HepG2 (cell line): ENCODE data around the gene HUNK. TPM values are rescaled to one million over a fixed set of nuclear protein-coding genes. Genes with fewer than 3 reads are reported as not detected.

Experiments used
- ATAC-seq: fragments of 200-7000 bp; cut with Tn5 transposase; 3 replicates; pipeline ENCODE4 v1.9.1; 2020; ENCODE audit warnings: mild to moderate bottlenecking, moderate library complexity
- BruUV-seq: library from RNA; stranded (reverse); fragments of 400-500 nt; replicated peaks from 2 replicates; lab custom pipeline; 2021; lab: Mats Ljungman, UMichigan
- CTCF ChIA-PET: fragments of 300-600 bp; formaldehyde crosslinking; extraction: SDS; loops from one replicate; lab custom pipeline; 2021; ENCODE audit warnings: low total read pairs, inconsistent platforms, low intra/inter-chr PET ratio; lab: Yijun Ruan, JAX
- POLR2A ChIA-PET: fragments of 350-600 bp; sonication (Branson Sonifier 250); formaldehyde crosslinking; loops from one replicate; lab custom pipeline; 2020; ENCODE audit warnings: antibody characterized with exemption, inconsistent platforms; lab: Yijun Ruan, JAX
- DNase-seq: peaks from one replicate; pipeline ENCODE4 v3.0.0-alpha.2; 2015; ENCODE audit warnings: low spot score
- FAIRE-seq: peaks from 3 replicates; lab custom pipeline; 2011; peaks lifted over from hg19 to GRCh38; lab: Jason Lieb, UNC
- H2AFZ ChIP-seq: one replicate; pipeline ENCODE4 v1.6.1; 2011; ENCODE audit warnings: low read length, inconsistent platforms
- H3K27ac ChIP-seq: fragments of 300-600 bp; 3 replicates; pipeline ENCODE4 v1.8.0; 2011; ENCODE audit warnings: mixed run types, mild to moderate bottlenecking, mixed read lengths, low read length, inconsistent platforms; ENCODE audit not compliant: insufficient read depth; ENCODE audit errors: extremely low read length
- H3K27me3 ChIP-seq, 2 experiments: fragments of 200-600 bp in 1 of 2; 2 replicates in 1 of 2; 3 replicates in 1 of 2; pipeline versions ENCODE4 v1.6.0 to v1.8.0; 2011; ENCODE audit warnings: low read length in 2 of 2, mild to moderate bottlenecking in 2 of 2, moderate library complexity in 2 of 2, inconsistent platforms in 1 of 2; ENCODE audit not compliant: insufficient read depth in 2 of 2, control insufficient read depth in 1 of 2
- H3K36me3 ChIP-seq, 2 experiments: fragments of 200-600 bp in 1 of 2; replicated peaks in 1 of 2; 2 replicates in 1 of 2; 3 replicates in 1 of 2; pipeline versions ENCODE4 v1.5.1 to v1.8.0; 2011; ENCODE audit warnings: low read length in 2 of 2, inconsistent platforms in 1 of 2; ENCODE audit not compliant: insufficient read depth in 2 of 2, control insufficient read depth in 1 of 2
- H3K4me1 ChIP-seq: 2 replicates; pipeline ENCODE4 v1.5.1; 2012; ENCODE audit warnings: low read length, inconsistent platforms; ENCODE audit not compliant: insufficient read depth
- H3K4me2 ChIP-seq: 2 replicates; pipeline ENCODE4 v1.6.0; 2011; ENCODE audit warnings: low read depth, low read length, inconsistent platforms
- H3K4me3 ChIP-seq, 3 experiments: fragments of 200-600 bp in 1 of 3; sonication (generic), shearing (Covaris generic) in 1 of 3; replicated peaks in 1 of 3; 2 replicates each; pipeline ENCODE4 v1.5.1; 2011 to 2016; ENCODE audit warnings: low read length in 3 of 3, inconsistent platforms in 2 of 3, low read depth in 2 of 3, mild to moderate bottlenecking in 2 of 3, control low read depth in 1 of 3, mixed read lengths in 1 of 3; ENCODE audit not compliant: insufficient read depth in 1 of 3
- H3K79me2 ChIP-seq: one replicate; pipeline ENCODE4 v1.6.1; 2011; ENCODE audit warnings: low read length, inconsistent platforms; ENCODE audit not compliant: insufficient read depth
- H3K9ac ChIP-seq: 2 replicates; pipeline ENCODE4 v1.6.0; 2011; ENCODE audit warnings: mild to moderate bottlenecking, low read depth, low read length, inconsistent platforms; ENCODE audit not compliant: insufficient read depth
- H3K9me3 ChIP-seq: 2 replicates; pipeline ENCODE4 v1.5.1; 2012; ENCODE audit warnings: mild to moderate bottlenecking, low read length
- H4K20me1 ChIP-seq: 2 replicates; pipeline ENCODE4 v1.6.0; 2011; ENCODE audit warnings: inconsistent platforms, mild to moderate bottlenecking, low read length, moderate library complexity; ENCODE audit not compliant: insufficient read depth
- AGO1 ChIP-seq: fragments of 200-400 bp; formaldehyde crosslinking; IDR thresholded peaks from 2 replicates; pipeline ENCODE4 v1.6.1; 2017; ENCODE audit warnings: mild to moderate bottlenecking, low read depth, low read length, moderate library complexity; ENCODE audit not compliant: poor library complexity, severe bottlenecking
- HNF4G ChIP-seq, 2 experiments: sonication (generic) in 1 of 2; formaldehyde crosslinking in 1 of 2; IDR thresholded peaks; 2 replicates each; pipeline versions ENCODE4 v1.4.0 to v1.6.1; 2011 to 2020; ENCODE audit warnings: borderline replicate concordance in 2 of 2, low read depth in 2 of 2, mild to moderate bottlenecking in 2 of 2, low read length in 1 of 2, missing genetic modification reagents in 1 of 2, moderate library complexity in 1 of 2
- KAT7 ChIP-seq: IDR thresholded peaks from 2 replicates; pipeline ENCODE4 v1.6.1; 2018; ENCODE audit warnings: borderline replicate concordance, missing compliant biosample characterization
- MED8 ChIP-seq: sonication (generic); formaldehyde crosslinking; IDR thresholded peaks from 2 replicates; pipeline ENCODE4 v1.8.1; 2023; ENCODE audit warnings: mild to moderate bottlenecking, missing genetic modification reagents; ENCODE audit not compliant: insufficient replicate concordance
- NCOA1 ChIP-seq: sonication (generic); formaldehyde crosslinking; IDR thresholded peaks from 2 replicates; pipeline ENCODE4 v1.9.0; 2021; ENCODE audit warnings: missing genetic modification reagents
- RAD21 ChIP-seq: fragments of 450-650 bp; formaldehyde crosslinking; IDR thresholded peaks from 2 replicates; pipeline ENCODE4 v1.5.0; 2020; ENCODE audit warnings: mild to moderate bottlenecking
- RBM39 ChIP-seq: fragments of 200-400 bp; formaldehyde crosslinking; IDR thresholded peaks from one replicate; pipeline ENCODE4 v1.6.1; 2018; ENCODE audit warnings: antibody characterized with exemption, mild to moderate bottlenecking, low read depth, low read length; ENCODE audit not compliant: poor library complexity, severe bottlenecking
- SALL1 ChIP-seq: sonication (generic); formaldehyde crosslinking; IDR thresholded peaks from 2 replicates; pipeline ENCODE4 v1.8.0; 2022; ENCODE audit warnings: mild to moderate bottlenecking, missing genetic modification reagents
- ZNF251 ChIP-seq: sonication (generic); formaldehyde crosslinking; IDR thresholded peaks from 2 replicates; pipeline ENCODE4 v1.9.0; 2021; ENCODE audit warnings: mild to moderate bottlenecking, missing genetic modification reagents
- ZNF263 ChIP-seq: sonication (generic); formaldehyde crosslinking; IDR thresholded peaks from 2 replicates; pipeline ENCODE4 v1.4.0; 2020; ENCODE audit warnings: missing genetic modification reagents
- ZNF329 ChIP-seq: sonication (generic); formaldehyde crosslinking; IDR thresholded peaks from 2 replicates; pipeline ENCODE4 v1.9.0; 2021; ENCODE audit warnings: low read depth, mild to moderate bottlenecking, missing genetic modification reagents
- ZNF782 ChIP-seq: sonication (generic); formaldehyde crosslinking; IDR thresholded peaks from 2 replicates; pipeline ENCODE4 v1.4.0; 2020; ENCODE audit warnings: missing genetic modification reagents, mild to moderate bottlenecking, borderline replicate concordance
- WGBS: methylation state at CpG from one replicate; pipeline ENCODE4 v1.1.6; 2017; ENCODE audit warnings: low lambda C conversion rate; 5-methylcytosine and 5-hydroxymethylcytosine counted together
- in situ Hi-C: cut with HindIII; loops from 2 replicates; pipeline ENCODE4 v1.10.0; 2017; ENCODE audit warnings: low pct_unique_long_range_greater_than_20kb; ENCODE audit not compliant: extremely low pct_ligation_motif_present
- intact Hi-C: fragments of 100-400 bp; cut with micrococcal nuclease; formaldehyde crosslinking; loops from one replicate; pipeline ENCODE4 v1.10.0; 2022; ENCODE audit not compliant: unreplicated experiment
- polyA plus RNA-seq, 8 experiments: library from polyadenylated mRNA; depleted of rRNA in 3 of 8; stranded (reverse) in 7 of 8; unstranded in 1 of 8; fragments of >200 nt; fragmentation: Illumina TruSeq in 4 of 8; extraction: Trizol in 4 of 8; gene quantifications; 2 replicates each; pipeline versions ENCODE4 v1.2.1 to v1.2.3, GENCODE V29; 2011 to 2016; ENCODE audit warnings: low read depth in 4 of 8, missing spikeins in 1 of 8, mixed read lengths in 1 of 8; ENCODE audit not compliant: insufficient read depth in 1 of 8
- total RNA-seq, 5 experiments: library from RNA; depleted of rRNA; stranded (reverse); fragments of >200 nt; fragmentation: Illumina TruSeq; extraction: Trizol; gene quantifications; 2 replicates each; pipeline ENCODE4 v1.2.3, GENCODE V29; 2016; ENCODE audit warnings: low read depth in 1 of 5
- TF ChIP-seq, protein P1 (sequence below): IDR thresholded peaks from 2 replicates; pipeline ENCODE4 v1.6.1; 2016; ENCODE audit warnings: low read depth, borderline replicate concordance
- TF ChIP-seq, protein P2 (sequence below): sonication (generic); formaldehyde crosslinking; IDR thresholded peaks from 2 replicates; pipeline ENCODE4 v1.5.0; 2020; ENCODE audit warnings: missing genetic modification reagents
- TF ChIP-seq, protein P3 (sequence below): sonication (generic); formaldehyde crosslinking; IDR thresholded peaks from 2 replicates; pipeline ENCODE4 v1.9.0; 2021; ENCODE audit warnings: missing genetic modification reagents, borderline replicate concordance

Gene HUNK
- total and polyA plus RNA-seq, 2 of the 13 experiments (the other 11 are each of a cell fraction or from before 2014, with no cell fraction given), result 1.8 to 1.9 TPM

DNA sequence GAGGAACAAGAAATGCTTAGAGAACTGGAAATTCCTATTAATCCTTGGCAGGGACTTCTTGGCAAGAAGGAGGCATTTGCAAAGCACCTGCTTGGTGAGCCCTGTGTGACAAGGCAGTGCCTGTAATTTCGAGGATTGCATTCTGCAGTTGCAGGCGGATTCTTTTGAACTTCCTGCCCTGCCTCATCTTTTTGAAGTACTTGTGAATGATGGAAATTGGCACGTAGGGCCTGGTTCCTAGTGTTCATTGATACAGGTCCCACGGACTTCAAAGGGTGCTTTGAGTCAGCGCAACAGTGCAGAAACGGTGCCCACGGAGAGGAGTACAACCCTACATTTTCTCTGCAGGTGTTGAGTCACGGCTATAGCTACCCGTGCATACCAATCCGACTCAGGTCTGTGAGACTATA is 6.4 kb downstream of the HUNK start:
- Histone ChIP-seq H3K4me1 (peaks cover 75% of the 10 kb centered on the region), H3K4me2 (no peak overlapping the region), H2AFZ (no peak overlapping the region), H3K36me3 (no peaks in the 10 kb centered on the region; a peak in 1 of 5 replicates), H4K20me1 (no peaks in the 10 kb centered on the region), H3K9me3 (no peaks in the 10 kb centered on the region), H3K79me2 (peaks cover 36% of the 10 kb centered on the region), H3K4me3 (no peak overlapping the region), H3K27ac (no peak overlapping the region), H3K9ac (no peak overlapping the region), H3K27me3 (no peaks in the 10 kb centered on the region)
- ATAC-seq (no peak), FAIRE-seq (no peak), DNase-seq (no peak)
- intact Hi-C loops, result no loop called here
- 62% methylated on average over 10 of the region's 10 CpGs for WGBS
- in situ Hi-C loops, result no loop called here
- CTCF ChIA-PET, result no interaction called here
- POLR2A ChIA-PET, result no interaction called here
- TF ChIP-seq HNF4G (IDR thresholded peaks at IDR 0.05; ENCODE audit: borderline replicate concordance, low read depth, low read length) (no peak), HNF4G (CRISPR knock-in tag; IDR thresholded peaks at IDR 0.05; ENCODE audit: borderline replicate concordance, low read depth) (no peak), NCOA1 (no peak), MED8 (CRISPR knock-in tag) (no peak)
- TF ChIP-seq, protein P1, sequence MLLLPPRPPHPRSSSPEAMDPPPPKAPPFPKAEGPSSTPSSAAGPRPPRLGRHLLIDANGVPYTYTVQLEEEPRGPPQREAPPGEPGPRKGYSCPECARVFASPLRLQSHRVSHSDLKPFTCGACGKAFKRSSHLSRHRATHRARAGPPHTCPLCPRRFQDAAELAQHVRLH (CRISPR knock-in tag), result no peak
- TF ChIP-seq, protein P2, sequence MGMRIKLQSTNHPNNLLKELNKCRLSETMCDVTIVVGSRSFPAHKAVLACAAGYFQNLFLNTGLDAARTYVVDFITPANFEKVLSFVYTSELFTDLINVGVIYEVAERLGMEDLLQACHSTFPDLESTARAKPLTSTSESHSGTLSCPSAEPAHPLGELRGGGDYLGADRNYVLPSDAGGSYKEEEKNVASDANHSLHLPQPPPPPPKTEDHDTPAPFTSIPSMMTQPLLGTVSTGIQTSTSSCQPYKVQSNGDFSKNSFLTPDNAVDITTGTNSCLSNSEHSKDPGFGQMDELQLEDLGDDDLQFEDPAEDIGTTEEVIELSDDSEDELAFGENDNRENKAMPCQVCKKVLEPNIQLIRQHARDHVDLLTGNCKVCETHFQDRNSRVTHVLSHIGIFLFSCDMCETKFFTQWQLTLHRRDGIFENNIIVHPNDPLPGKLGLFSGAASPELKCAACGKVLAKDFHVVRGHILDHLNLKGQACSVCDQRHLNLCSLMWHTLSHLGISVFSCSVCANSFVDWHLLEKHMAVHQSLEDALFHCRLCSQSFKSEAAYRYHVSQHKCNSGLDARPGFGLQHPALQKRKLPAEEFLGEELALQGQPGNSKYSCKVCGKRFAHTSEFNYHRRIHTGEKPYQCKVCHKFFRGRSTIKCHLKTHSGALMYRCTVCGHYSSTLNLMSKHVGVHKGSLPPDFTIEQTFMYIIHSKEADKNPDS, result no peak
- no TSS peak for BruUV-seq

DNA sequence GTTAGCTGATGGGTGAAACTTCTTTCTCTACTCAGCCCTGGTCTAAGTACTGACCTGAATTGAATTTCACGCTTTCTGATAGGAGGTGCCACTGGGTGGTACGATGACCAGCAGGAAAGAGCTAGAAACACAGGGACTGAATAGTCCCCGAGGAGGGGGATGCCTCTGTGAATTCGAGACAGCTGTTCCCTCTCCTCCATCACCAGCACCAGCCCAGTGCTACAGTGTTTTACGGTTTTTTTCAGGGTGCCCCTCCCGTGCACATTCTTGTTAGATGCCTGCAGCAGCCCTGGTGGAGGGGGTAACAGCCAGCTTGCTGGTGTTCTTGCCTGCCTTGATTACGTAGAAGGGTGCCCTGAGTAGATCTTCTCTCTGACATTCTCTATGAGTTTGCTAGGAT is 7.1 kb downstream of the HUNK start:
- FAIRE-seq, result no peak

More for the DNA sequence above, 7.1 kb downstream of the HUNK start:
- DNase-seq, result no peak
- no peak overlapping the region for H3K27ac ChIP-seq
- H2AFZ ChIP-seq, result no peak overlapping the region
- no peaks in the 10 kb centered on the region for H3K9me3 ChIP-seq
- peaks cover 33% of the 10 kb centered on the region for H3K79me2 ChIP-seq
- H3K36me3 ChIP-seq, result no peaks in the 10 kb centered on the region; a peak in 1 of 5 replicates
- BruUV-seq, result no TSS peak
- intact Hi-C loops (no loop called here), in situ Hi-C loops (no loop called here)
- no peak overlapping the region for H3K4me2 ChIP-seq
- no peak overlapping the region for H3K4me3 ChIP-seq
- 88% methylated on average over 4 of the region's 7 CpGs for WGBS
- no peak for TF ChIP-seq ZNF263
- TF ChIP-seq ZNF329 (CRISPR knock-in tag), result no peak
- TF ChIP-seq RBM39, result no peak
- TF ChIP-seq AGO1, result no peak
- no peak for TF ChIP-seq RAD21 (CRISPR knock-in tag)
- no peak for TF ChIP-seq KAT7 (CRISPR knock-in tag)
- TF ChIP-seq, protein P3, sequence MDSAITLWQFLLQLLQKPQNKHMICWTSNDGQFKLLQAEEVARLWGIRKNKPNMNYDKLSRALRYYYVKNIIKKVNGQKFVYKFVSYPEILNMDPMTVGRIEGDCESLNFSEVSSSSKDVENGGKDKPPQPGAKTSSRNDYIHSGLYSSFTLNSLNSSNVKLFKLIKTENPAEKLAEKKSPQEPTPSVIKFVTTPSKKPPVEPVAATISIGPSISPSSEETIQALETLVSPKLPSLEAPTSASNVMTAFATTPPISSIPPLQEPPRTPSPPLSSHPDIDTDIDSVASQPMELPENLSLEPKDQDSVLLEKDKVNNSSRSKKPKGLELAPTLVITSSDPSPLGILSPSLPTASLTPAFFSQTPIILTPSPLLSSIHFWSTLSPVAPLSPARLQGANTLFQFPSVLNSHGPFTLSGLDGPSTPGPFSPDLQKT, result no peak
- TF ChIP-seq ZNF782 (CRISPR knock-in tag), result no peak
- no peak for TF ChIP-seq ZNF251 (CRISPR knock-in tag)
- no peak for TF ChIP-seq SALL1
- TF ChIP-seq, all 625 proteins: peak for 0
- no peaks in the 10 kb centered on the region for H3K27me3 ChIP-seq
- H3K9ac ChIP-seq, result no peak overlapping the region
- no peak for ATAC-seq
- POLR2A ChIA-PET, result no interaction called here
- CTCF ChIA-PET, result no interaction called here
- no peaks in the 10 kb centered on the region for H4K20me1 ChIP-seq
- H3K4me1 ChIP-seq, result peaks cover 68% of the 10 kb centered on the region
